D721Med (cell line): ENCODE measurements around the gene AKAP10.
"Not testable (repeated sequence)": the region's sequence is repeated elsewhere in the genome, so short reads cannot be mapped to it uniquely, and the experiment has no call there.

ENCODE experiments used
- DNase-seq: peaks from one replicate; pipeline ENCODE4 v3.0.0; 2011; ENCODE audit warnings: low spot score; ENCODE audit not compliant: insufficient read length
- FAIRE-seq: peaks from 2 replicates; lab custom pipeline; 2011; peaks lifted over from hg19 to GRCh38; lab: Jason Lieb, UNC
- TF ChIP-seq, protein P1 (sequence below): IDR thresholded peaks from 2 replicates; pipeline ENCODE4 v1.5.1; 2012; ENCODE audit warnings: mild to moderate bottlenecking, control low read depth; ENCODE audit not compliant: insufficient read depth; ENCODE audit errors: missing control alignments

Gene AKAP10

GRCh38 chr17:19978209-19978802, 678 bp upstream of the AKAP10 start:
- DNase-seq: no peak
- no peak for FAIRE-seq

GRCh38 chr17:19975601-19976000, 2.0 kb downstream of the AKAP10 start:
- FAIRE-seq (no peak), DNase-seq (no peak)
- TF ChIP-seq, protein P1, sequence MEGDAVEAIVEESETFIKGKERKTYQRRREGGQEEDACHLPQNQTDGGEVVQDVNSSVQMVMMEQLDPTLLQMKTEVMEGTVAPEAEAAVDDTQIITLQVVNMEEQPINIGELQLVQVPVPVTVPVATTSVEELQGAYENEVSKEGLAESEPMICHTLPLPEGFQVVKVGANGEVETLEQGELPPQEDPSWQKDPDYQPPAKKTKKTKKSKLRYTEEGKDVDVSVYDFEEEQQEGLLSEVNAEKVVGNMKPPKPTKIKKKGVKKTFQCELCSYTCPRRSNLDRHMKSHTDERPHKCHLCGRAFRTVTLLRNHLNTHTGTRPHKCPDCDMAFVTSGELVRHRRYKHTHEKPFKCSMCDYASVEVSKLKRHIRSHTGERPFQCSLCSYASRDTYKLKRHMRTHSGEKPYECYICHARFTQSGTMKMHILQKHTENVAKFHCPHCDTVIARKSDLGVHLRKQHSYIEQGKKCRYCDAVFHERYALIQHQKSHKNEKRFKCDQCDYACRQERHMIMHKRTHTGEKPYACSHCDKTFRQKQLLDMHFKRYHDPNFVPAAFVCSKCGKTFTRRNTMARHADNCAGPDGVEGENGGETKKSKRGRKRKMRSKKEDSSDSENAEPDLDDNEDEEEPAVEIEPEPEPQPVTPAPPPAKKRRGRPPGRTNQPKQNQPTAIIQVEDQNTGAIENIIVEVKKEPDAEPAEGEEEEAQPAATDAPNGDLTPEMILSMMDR: no peak

More at GRCh38 chr17:19978209-19978802, 678 bp upstream of the AKAP10 start:
- TF ChIP-seq, protein P1: no peak

GRCh38 chr17:19973156-19973555, 4.5 kb downstream of the AKAP10 start:
- TF ChIP-seq, protein P1: no peak
- FAIRE-seq: no peak
- DNase-seq: no peak

GRCh38 chr17:19962954-19963353, 14.7 kb downstream of the AKAP10 start:
- FAIRE-seq, DNase-seq: not testable (repeated sequence)

- DNase-seq (no peak), FAIRE-seq (no peak)
- TF ChIP-seq, protein P1: no peak
These were observed 19.6 kb downstream of the AKAP10 start for GRCh38 chr17:19958023-19958422.

GRCh38 chr17:19955099-19955498, 22.5 kb downstream of the AKAP10 start:
- DNase-seq: no peak
- no peak for FAIRE-seq
- TF ChIP-seq, protein P1: no peak

GRCh38 chr17:19951411-19951810, 26.2 kb downstream of the AKAP10 start:
- DNase-seq: not testable (repeated sequence)

GRCh38 chr17:19950624-19951195, 26.9 kb downstream of the AKAP10 start:
- DNase-seq, FAIRE-seq: not testable (repeated sequence)

More at GRCh38 chr17:19951411-19951810, 26.2 kb downstream of the AKAP10 start:
- not testable (repeated sequence) for FAIRE-seq
